GM12873 (cell line): ENCODE results near the gene RAB44.

ENCODE experiments used
- TF ChIP-seq, protein P1 (sequence below): IDR thresholded peaks from 2 replicates; pipeline ENCODE4 v1.5.1; 2012; ENCODE audit warnings: low read depth, mild to moderate bottlenecking, moderate library complexity, low read length, control low read depth; ENCODE audit not compliant: insufficient read depth; ENCODE audit errors: missing control alignments

RAB44 gene

DNA sequence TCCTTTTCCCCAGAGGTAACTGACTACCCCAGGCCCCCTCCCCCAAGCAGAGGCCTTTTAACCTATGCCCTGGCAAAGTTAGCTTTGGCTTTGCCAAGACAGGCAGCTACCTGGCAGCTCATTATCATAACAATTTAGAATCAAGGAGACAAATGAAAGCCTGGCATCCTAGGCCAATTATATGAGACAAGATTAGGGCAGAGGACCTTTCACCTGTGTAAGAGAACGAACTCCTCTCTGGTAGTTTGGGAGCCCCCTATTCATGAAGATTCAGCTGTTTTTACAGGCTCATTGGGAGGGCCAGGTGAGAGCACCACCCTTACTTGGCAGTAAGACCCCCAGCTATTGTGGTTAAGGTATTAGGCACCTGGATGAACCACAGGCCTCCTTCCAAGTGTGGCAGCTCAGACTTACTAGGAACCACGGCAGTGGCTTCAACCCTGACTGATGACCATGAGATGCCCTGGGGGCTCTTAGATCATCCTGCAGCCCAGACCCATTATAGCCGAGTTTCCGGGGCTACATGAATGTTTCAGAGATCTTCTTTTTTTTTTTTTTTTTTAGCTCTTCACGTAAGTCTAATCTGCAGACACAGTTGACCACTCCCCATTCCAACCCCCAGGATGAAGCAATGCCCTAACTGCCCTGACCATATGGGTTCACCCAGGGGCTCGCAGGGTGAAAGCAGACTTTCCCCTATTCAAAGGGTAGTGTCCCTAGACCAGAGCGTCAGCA is 56.2 kb downstream of the RAB44 start:
- TF ChIP-seq, protein P1, sequence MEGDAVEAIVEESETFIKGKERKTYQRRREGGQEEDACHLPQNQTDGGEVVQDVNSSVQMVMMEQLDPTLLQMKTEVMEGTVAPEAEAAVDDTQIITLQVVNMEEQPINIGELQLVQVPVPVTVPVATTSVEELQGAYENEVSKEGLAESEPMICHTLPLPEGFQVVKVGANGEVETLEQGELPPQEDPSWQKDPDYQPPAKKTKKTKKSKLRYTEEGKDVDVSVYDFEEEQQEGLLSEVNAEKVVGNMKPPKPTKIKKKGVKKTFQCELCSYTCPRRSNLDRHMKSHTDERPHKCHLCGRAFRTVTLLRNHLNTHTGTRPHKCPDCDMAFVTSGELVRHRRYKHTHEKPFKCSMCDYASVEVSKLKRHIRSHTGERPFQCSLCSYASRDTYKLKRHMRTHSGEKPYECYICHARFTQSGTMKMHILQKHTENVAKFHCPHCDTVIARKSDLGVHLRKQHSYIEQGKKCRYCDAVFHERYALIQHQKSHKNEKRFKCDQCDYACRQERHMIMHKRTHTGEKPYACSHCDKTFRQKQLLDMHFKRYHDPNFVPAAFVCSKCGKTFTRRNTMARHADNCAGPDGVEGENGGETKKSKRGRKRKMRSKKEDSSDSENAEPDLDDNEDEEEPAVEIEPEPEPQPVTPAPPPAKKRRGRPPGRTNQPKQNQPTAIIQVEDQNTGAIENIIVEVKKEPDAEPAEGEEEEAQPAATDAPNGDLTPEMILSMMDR = no peak

DNA sequence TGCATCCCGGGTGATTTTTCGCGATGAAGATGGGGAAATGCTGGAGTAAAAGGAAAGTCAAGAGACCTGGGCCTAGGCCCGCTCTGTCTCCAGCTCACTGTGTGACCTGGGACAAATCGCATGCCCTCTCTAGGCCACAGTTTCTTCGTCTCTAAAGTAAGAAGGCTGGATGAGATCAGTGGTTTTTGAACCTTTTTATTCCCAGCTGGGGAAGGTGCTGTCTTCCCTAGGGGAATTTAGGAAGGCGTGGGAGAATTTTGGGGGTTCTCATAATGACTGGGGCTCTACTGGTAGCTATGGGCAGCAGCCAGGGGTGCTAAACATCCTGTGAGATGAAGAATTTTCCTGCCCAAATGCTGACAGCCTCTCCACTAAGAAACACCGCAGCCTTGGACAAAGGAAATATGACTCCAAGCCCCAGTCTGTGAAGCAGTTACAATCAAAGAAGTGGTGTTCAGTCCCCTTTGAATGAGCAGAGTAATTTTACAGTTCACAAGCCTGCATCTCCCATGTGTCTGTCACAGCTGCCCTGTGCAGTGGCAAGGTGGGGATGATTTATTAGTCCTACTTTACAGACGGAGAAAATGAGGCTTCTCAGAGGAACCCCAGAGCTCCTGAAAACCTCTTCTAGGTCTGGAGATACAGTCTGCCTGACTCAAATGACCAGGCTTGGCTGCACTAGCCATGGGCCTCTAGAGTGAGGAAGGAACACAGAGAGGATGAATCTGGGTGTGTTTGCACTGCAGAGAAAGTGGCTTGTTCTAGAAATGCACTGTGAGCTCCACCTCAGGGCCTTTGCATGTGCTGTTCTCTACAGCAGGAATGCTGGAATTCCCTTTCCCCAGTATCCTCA is 57.2 kb downstream of the RAB44 start:
- TF ChIP-seq, protein P1 = no peak

DNA sequence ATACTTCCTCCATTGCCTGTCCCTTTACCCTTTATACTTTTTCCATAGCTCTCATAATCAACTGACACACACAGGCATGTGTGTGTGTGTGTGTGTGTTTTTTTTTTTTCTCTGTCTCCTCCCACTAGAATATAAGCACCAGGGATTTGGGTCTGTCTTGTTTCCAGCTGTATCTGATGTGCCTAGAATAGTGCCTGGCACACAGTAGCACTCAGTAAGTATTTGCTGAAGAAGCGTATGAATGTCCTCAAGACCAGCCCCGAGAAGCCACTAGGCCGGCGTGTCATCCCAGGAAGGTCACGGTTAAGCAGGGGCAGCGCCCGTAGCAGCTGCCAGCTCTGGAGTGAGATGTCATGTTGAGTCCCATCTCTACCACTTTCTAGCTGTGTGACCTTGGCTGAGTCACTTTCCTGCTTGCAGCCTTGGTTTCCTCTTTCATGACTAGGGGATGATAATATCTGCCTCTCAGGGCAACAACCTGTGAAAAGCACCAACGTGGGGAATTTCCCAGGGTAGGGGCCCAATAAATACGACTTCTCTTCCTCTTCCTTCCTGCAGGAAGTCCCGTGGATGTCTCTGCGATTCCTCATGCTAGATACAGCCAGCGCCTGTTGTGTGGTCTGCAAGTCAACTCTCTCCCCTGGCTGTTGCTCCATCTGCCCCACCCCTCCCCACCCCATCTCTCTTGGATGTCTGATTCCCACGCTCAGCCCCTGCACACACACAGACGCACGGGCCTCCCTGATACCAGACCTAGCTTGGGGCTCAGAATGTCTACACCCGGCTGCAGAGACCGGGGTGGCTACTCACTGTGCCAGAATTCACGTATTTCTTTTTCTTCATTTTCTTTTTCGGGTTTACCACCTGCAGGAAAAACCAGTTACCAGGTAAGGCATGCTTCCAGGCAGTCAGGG is 58.1 kb downstream of the RAB44 start:
- TF ChIP-seq, protein P1 = no peak

DNA sequence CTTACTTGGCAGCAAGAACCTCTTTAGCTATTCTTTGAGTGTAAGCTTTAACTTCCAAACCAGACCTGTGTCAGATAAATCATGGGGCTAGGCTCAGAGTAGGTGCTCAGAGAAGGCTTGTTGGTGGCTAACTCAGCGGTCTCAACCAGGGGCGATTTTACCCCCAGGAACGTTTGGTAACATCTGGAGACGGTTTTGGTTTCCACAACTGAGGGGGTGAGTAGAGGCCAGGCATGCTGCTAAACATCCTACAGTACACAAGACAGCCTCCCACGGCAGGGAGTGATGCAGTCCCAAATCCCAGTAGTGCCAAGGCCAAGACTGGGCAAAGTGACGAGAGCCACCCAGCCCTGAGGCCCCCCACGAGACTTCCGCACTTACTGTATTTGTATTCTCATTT is 59.2 kb downstream of the RAB44 start:
- TF ChIP-seq, protein P1 = no peak

DNA sequence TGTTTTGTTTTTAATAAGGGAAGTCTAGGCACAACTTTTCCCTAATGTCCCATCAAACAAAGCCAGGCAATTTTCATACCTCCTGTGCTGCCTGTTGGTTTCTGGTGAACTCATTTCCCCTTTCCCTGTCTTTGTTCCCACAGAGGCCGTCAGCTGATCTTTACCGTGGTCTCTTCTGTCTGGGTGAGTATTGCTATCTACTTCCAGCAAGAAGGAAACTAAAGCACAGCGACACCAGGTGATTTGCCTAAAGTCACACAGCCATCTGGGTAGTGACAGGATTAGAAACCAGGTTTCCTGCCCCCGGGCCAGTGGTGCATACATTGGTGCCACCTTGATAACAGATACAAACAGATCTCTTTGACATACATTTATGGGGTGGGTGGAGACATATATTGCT is 59.6 kb downstream of the RAB44 start:
- TF ChIP-seq, protein P1 = peak; percentile 36

DNA sequence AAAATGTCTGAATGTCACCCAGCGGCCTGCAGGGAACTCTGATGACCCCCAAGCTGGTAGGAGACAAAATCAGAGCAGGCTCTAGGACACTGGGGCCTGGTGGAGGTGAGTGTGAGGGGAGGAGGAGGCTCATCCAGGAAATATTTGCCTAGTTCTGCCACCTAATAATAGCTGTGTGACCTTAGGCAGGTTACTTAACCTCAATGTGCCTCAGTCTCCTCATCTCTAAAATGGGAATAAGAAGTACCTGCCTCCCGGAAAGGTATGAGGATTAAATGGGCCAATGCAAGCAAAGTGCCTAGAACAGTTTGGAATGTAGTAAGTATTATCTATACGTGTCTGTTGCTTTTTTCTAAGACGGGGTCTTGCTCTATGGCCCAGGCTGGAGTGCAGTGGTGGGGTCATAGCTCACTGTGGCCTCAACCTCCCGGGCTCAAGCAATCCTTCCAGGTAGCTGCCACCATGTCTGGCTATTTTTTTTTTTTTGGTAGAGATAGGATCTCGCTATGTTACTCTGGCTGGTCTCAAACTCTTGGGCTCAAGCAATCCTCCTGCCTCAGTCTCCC is 60.4 kb downstream of the RAB44 start:
- TF ChIP-seq, protein P1 = no peak
